HG03469 (cell line): Measurements from ENCODE around the gene ULBP2.
"Not testable (repeated sequence)": the region's sequence is repeated elsewhere in the genome, so short reads cannot be mapped to it uniquely, and the experiment has no call there.

Source experiments
- ATAC-seq: cut with Tn5 transposase; IDR thresholded peaks from one replicate; pipeline ENCODE4 v1.9.1; 2021; ENCODE audit warnings: mild to moderate bottlenecking, moderate library complexity, moderate number of reproducible peaks; ENCODE audit not compliant: unreplicated experiment

The ULBP2 gene

DNA sequence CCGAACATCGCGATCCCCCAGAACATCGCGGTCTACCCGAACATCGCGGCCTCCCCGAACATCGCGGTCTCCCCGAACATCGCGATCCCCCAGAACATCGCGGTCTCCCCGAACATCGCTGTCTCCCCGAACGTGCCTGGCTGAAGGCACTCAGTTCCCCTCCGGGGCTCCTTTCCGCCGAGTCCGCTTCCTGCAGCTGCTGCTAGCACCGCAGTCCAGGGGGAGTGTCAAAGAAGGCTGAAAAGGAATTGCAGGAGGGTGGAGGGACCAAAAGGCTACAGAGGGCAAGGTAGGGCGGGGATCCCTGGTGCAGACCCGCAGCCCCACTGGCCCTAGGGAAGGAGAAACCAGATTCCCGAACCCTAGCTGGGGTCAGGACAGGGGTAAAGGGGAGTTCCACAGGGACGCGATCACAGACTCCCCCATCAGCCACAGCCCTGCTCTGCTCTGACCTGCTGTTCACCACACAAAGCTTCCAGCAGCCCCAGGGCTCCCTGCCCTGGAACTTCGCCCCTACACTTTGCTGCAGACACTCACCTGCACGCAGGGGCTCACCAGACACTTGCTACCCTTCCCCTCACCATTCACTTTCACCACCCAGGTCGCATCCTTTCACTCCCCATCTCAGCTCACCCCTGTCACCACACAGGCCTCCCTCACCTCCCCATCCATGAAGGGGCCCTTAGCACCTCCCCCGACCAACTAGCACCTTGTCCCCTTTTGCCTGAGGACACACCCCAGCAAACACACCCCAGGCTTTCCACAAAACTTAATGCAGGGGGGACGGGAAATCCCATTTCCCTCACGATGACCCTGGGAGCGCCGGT is 23.6 kb downstream of the ULBP2 start:
- ATAC-seq: no peak

DNA sequence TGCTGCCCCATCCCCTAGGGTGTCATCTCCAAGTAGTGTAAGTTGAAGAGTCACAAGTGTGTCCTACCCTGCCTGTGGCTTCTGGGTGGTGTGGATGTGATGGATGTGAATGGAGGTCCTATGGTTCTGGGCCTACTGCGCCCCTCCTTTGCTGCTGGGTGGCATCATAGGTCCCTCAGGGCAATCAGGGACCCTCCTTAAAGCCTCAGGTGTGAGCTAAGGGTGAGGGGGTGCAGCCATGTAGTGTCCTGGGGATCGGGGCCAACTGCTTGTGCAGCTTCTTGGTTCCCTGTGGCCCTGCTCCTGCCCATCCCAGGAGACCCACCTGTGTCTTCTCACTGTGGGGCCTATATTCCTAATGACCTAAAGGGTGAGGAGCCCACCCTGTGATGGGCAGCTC is 24.5 kb downstream of the ULBP2 start:
- ATAC-seq: not testable (repeated sequence)

DNA sequence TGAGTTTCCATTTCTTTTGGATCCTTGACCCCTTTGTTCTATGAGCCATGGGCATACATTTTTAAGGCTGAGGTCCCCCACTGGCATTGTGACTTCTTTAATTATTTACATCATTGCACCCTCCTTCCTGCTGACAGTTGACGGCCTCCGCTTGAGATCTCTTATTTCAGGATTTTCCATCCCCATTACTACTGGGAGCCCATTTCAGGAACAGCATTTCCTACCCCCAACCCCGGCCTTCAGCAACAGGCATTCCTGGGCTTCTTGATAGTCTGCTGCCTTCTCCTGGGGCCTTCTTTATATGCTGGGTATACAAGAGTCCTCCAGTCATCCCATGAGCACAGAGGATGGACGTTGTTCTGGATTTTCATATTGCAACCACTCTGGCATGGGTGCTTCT is 25.8 kb downstream of the ULBP2 start:
- no peak for ATAC-seq

DNA sequence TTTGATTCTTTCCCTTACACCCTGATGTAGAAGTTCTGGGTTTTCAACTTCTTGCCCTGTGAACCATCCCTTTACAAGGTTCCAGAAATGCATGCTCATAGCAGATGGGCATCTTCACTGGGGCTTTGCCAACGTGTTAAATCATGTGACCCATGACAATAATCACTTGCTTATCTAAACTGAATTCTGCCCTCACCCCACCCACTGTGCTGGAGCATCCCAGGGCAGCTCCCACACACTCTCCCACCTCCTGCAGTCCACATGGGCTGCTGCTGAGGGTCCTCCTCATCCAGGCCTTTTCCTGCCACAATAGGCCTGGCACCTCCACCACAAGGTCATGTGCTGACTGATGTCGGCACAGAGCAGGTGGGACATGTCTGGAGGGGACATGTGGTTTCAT is 26.2 kb downstream of the ULBP2 start:
- ATAC-seq: not testable (repeated sequence)

DNA sequence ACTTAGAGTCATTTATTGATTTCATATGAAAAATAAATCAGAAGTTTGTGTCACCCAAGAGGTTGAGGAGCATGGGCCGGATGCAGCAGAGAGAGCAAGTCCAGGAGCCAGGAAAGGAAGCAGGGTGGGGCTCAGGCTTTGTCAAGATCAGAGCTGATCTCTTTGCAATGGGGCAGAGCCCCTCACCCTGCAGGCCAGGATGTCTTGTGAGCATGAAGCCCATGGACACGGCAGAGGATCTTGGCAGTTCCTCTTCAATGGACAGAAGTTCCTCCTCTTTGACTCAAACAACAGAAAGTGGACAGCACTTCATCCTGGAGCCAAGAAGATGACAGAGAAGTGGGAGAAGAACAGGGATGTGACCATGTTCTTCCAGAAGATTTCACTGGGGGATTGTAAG is 27.1 kb downstream of the ULBP2 start:
- ATAC-seq: not testable (repeated sequence)

DNA sequence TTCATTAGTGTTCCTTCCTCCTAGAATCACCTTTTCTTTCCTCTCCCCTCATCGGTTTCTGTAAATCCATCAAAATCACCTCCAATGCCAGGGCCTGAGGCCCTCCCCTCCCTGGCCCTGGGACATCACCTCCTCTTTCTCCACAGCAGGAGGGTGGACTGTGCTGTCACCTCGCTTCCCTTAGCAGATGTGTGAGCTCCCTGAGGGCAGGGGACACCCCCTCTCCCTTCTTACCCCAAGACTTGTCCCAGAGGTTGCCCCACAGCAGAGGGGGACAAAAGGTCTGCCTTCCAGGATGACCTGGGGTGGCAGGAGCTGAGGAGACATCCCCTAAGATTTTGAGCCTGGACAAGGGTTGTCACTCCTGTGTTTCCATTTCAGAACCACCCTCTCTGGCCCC is 27.8 kb downstream of the ULBP2 start:
- ATAC-seq: no peak

DNA sequence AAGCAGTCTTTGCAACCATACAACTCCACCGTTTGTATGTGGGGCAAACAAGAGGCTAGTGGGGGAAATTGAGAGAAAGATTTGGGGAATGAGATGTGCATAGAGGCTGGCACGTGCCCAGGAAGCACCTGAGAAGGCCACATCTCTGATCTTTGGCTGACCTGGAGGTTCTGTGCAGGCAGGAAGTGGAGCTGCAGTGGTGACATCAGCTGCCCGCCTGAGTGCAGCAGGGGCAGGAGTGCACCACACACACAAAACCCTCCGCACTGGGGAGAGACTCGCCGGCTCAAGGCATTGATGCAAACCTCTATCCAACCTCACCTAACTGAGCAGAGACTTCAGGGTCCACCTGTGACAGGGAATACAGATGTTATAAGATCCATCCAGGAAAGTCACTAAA is 32.6 kb downstream of the ULBP2 start:
- not testable (repeated sequence) for ATAC-seq

DNA sequence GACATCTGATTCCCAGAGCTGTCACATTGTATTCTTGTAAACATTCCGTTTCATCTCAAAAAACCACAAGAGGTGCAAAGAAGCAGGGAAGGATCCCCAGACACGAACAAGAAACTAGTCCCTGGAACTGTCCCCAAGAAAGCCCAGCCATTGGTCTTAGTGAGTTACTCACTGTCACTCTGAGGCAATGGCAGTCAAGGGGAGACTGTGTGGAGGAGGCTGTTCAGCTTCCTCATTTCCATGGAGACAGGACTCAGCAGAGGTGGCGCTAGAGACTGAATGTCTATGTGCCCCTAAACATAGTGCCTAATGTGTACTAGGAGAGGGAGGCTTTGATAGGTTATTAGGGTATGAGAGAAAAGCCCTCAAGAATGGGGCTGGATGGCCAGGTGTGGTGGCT is 33.0 kb downstream of the ULBP2 start:
- ATAC-seq: no peak

DNA sequence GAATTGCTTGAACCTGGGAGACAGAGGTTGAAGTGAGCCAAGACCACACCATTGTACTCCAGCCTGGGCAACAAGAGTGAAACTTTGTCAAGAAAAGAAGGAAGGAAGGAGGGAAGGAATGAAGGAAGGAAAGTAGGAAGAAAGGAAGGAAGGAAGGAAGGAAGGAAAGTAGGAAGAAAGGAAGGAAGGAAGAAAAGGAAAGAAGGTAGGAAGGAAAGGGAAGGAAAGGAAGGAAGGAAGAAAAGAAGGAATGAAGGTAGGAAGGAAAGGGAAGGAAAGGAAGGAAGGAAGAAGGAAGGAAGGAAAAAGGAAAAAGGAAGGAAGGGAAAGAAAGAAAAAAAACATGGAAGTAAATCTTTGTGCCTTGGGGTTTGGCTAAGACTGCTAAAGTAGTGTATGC is 33.6 kb downstream of the ULBP2 start:
- ATAC-seq: no peak

DNA sequence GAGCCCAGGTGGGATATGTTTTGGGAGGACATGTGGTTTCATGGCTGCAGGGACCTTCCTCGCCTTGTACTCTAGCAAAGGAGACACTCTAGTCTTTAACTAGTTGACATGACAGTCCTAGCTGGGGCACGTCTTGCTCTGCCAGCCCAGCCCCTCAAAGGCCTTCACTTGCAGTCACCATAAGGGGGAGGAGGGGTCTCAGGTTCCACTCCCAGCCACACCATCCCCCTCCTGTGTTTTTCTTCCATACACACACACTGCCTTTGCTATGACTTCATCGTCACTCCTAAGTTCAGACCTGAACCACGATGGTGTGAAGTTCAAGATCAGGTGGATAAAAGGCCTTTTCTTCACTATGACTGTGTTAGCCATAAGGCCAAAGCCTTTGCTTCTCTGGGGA is 35.4 kb downstream of the ULBP2 start:
- no peak for ATAC-seq

DNA sequence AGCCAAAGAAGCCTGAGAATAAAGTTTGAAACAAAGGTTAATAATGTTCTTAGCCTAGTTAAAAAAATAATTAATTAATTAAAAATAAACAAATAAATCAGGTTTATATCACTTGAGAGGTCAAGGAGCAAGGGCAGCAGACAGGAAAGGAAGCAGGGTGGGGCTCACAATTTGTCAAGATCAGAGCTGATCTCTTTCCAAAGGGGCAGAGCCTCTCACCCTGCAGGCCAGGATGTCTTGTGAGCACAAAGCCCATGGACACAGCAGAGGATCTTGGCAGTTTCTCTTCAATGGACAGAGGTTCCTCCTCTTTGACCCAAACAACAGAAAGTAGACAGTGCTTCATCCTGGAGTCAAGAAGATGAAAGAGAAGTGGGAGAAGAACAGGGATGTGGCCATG is 36.8 kb downstream of the ULBP2 start:
- ATAC-seq: no peak

DNA sequence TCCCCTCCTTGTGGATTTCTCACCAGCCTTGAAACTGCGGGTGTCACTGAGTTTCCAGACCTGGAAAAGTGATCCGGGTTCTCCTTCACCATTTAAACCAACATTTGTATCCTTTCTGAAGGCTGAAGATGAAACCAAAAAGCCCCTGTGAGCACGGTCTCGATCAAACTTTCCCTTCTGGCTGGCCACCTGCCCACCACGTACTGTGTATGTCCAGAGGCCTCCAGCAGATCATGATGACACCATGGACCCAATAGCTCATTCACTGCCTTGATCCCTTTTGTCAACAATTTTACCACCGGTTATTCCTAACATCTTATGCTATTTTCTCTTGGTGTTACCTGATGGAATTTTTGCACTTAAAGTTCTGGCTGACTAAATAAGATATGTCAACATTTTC is 37.5 kb downstream of the ULBP2 start:
- no peak for ATAC-seq

DNA sequence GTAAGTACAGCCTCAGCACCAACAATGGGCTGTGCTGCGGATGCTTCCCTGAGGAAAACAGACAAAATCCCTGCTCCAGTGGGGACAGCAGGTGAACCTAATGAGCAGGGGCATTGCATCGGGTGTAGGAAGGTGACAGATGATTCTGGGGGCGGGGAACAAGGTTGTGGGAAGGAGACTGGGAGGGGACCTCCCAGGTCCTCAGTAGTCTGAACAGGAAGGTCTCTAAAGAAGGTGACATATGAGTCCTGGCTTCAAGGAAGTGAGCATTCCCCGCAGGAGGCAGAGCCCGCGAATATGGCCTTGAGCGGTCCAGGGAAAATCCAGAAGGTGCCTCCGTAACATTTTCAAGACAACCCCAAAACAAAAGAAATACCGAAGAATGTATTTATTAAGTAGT is 41.3 kb downstream of the ULBP2 start:
- ATAC-seq: no peak

DNA sequence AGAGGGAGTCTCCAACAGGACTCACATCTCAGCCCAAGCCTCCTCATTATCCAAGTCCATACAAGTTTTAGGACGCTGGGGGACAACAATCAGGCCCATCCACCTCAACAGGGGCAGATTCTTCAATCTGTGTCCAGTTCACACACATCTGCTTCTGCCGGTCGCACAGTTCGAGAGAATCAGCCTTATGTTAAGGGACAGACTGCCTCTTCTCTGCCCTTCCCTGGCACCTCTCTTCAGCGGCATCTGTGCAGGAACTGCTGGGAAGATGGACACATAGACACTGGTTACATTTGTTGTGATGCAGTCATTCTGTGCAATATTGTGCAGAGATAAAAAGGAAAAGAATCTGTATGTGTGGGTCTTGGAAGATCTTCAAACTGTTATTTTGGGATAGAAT is 43.0 kb downstream of the ULBP2 start:
- no peak for ATAC-seq

DNA sequence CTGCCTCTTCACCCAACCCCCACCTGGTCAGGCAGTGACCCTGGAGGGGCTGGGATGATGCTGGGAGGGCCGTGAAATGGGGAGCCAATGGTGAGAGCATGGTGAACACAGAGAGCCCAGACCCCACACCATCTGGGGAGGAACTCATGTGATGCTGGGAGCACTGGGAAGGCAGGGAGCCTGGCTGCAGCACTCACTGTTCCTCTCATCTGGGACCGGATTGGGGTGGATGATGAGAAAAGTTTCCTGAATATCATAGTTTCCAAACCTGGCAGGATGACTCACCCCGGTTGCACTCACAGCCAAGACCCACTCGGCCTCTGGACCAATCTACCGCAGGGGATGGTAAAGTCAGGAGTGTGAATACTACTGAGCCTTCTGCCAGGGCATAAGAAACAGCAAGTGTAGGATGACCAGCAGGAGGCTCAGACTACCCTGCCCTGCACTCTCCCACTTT is 43.7 kb downstream of the ULBP2 start:
- ATAC-seq: no peak

DNA sequence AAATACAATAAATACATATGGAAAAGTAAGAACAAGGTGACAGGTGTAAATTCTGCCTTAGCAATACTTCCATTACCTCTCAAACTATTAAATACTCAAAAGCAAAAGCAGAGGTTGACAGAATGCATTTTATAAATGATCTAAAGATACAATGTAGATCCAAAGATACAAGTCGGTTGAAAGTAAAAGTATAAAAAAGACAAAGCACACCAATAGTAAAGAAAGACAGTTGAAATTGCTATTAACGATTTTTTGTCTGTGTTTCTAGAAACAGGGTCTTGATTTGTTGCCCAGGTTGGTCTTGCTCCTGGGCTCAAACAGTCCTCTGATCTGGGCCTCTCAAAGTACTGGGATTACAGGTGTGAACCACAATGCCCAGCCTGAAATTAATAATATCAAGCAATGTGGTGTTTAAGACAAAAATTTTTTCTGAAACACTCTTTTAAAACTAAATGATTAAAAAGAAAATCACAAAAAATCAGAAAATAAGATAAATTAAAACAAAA is 45.8 kb downstream of the ULBP2 start:
- ATAC-seq: no peak

DNA sequence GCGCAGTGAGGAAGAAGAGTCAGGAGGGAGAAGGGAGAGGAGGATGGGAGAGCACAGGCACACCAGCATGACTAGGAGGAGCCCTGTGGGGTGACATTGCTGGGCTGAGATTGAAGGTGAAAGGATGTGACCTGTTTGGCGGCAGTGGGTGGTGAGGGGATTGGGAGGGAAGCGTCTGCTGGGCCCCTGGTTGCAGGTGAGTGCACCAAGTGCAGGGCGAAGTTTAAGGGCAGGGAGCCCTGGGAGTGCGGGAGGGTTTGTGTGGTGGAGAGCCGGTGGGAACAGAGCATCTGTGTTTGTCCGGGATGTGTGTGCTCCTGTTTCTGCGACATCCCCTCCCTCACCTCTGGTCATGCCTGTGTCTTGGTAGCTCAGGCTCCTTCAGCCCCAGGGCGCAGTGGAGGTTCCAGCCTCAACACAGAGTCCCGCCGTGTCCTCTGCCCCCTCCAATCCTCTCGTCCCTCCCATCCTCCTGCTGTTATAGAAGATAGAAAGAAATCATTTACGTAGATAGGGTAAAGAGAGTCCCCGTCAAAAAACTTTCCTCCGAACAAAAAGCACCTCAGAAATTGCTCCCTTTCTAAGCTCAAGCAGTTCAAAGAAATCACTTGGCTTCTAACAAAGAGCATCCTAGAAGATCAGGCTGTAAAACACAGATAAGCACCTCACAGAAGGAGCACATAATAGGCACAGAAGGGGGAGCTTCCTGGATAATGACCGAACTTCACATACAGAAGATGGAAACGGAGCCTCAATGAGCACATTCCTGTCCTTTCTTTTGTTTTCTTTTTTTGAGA is 46.9 kb downstream of the ULBP2 start:
- ATAC-seq: no peak

DNA sequence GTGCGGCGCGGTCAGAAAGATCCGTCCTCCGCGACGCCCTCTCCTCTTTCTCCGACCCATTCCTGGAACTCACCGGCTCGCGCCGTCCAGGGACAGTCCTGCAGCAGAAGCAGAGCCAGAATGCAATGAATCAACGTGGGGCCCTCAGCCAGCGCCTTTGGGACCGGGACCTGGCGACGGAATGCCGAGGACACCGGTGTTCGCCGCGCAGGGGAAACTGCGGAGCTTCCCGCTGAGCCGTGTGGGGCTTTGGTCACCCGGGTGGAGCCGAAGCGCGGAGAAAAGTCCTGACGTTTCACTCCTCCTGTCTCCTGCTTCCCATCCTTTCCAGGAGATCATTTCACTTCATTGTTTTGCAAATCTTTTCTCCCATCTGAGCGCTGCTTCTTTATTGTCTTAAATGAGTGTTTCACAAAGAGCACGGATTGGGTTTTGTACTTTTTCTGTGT is 48.4 kb downstream of the ULBP2 start:
- no peak for ATAC-seq

DNA sequence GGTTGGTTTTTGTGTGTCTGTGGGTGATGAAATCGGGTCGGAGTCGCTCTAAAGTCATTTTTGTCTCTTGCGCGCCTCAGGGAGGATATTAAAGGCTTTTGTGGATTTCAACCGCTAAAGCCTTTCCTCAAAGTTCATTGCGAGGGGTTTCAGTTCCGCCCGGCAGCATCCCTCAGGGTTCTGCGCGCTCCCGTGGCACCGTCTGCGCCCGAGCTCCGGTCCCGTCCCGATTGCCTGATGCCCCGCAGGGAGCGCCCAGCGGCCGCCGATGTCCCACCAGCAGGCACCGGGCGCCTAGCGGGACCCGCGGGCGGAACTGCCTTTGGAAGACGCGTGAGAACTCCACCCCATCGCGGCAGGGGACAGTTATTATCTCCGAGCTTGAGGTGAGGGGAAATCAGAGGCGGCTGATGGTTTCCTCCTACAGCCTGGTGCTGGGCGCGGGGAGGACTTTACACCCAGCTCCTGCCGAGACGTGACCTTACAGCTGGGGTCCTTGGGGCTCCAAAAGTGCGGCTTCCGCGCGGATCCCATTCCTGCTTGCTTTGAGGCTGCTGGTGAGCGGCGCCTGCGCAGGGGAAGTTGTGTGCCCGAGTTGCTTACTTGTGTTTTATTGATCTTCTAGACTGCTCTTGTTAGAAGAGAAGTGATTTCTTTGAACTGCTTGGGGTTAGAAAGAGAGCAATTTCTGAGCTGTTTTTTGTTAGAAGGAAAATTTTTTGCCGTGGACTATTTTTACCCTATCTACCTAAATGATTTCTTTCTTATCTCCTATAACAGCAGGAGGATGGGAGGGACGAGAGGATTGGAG is 49.1 kb downstream of the ULBP2 start:
- no peak for ATAC-seq

DNA sequence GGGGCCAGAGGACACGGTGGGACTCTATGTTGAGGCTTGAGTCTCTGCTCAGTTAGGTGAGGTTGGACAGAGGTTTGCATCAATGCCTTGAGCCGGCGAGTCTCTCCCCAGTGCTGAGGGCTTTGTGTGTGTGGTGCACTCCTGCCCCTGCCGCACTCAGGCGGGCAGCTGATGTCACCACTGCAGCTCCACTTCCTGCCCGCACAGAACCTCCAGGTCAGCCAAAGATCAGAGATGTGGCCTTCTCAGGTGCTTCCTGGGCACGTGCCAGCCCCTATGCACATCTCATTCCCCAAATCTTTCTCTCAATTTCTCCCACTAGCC is 49.6 kb downstream of the ULBP2 start:
- ATAC-seq: not testable (repeated sequence)

DNA sequence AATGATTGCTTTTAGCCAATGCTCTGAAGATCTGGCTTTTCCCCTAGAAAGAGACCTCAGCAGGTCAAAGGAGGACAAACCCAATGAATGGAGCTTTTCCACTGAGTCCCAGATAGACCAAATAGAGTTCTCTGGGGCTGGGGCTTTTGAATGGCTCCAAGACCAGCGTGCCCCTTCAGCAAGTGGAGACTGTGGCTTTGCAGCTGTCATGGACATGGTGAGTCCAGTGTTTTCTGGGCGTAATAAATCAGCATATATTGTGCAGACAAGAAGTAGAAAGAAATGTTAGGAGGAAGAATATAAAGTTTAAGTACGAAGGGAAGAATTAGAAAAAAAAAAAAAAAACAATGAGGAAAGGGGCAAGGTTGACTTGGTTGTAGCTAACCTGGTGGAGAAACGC is 50.0 kb downstream of the ULBP2 start:
- ATAC-seq: no peak
